K562 (cell line): ENCODE measurements around the gene ST3GAL3. TPM values are rescaled to one million over a fixed set of nuclear protein-coding genes. Genes with fewer than 3 reads are reported as not detected.

Experiments
- ATAC-seq: fragments of 200-7000 bp; cut with Tn5 transposase; 3 replicates; pipeline ENCODE4 v1.9.1; 2020; ENCODE audit warnings: moderate library complexity
- BruUV-seq: library from RNA; stranded (reverse); fragments of 400-500 nt; replicated peaks from 2 replicates; lab custom pipeline; 2021; lab: Mats Ljungman, UMichigan
- CTCF ChIA-PET: fragments of 300-600 bp; formaldehyde crosslinking; extraction: SDS; loops from one replicate; lab custom pipeline; 2021; ENCODE audit warnings: low intra/inter-chr PET ratio; lab: Yijun Ruan, JAX
- POLR2A ChIA-PET: fragments of 300-600, 350-650 bp; sonication (Branson Sonifier 250); formaldehyde crosslinking; extraction: SDS; loops from one replicate; lab custom pipeline; 2021; ENCODE audit warnings: antibody characterized with exemption, inconsistent platforms; lab: Yijun Ruan, JAX
- DNase-seq, 4 experiments: peaks; one replicate each; pipeline versions ENCODE4 v3.0.0 to v3.0.0-alpha.2; 2011 to 2018; ENCODE audit warnings: low spot score in 3 of 4, mixed read lengths in 3 of 4; ENCODE audit errors: extremely low read depth in 1 of 4
- FAIRE-seq: peaks from 2 replicates; lab custom pipeline; 2011; peaks lifted over from hg19 to GRCh38; lab: Jason Lieb, UNC
- H2AFZ ChIP-seq: 2 replicates; pipeline ENCODE4 v1.6.0; 2011; ENCODE audit warnings: low read depth, low read length, control low read depth, inconsistent platforms
- H3K27ac ChIP-seq: fragments of 200-600 bp; 3 replicates; pipeline ENCODE4 v1.8.0; 2011; ENCODE audit warnings: low read depth, mild to moderate bottlenecking, control low read depth, inconsistent platforms, low read length, moderate library complexity, mixed read lengths; ENCODE audit errors: extremely low read depth
- H3K27me3 ChIP-seq, 2 experiments: fragments of 300-600 bp in 1 of 2; 2 replicates in 1 of 2; 3 replicates in 1 of 2; pipeline versions ENCODE4 v1.6.0 to v1.8.0; 2011; ENCODE audit warnings: inconsistent platforms in 2 of 2, low read length in 2 of 2, mild to moderate bottlenecking in 1 of 2, mixed read lengths in 1 of 2, moderate library complexity in 1 of 2; ENCODE audit not compliant: control insufficient read depth in 2 of 2, insufficient read depth in 2 of 2
- H3K36me3 ChIP-seq: fragments of 300-600 bp; 3 replicates; pipeline ENCODE4 v1.8.0; 2011; ENCODE audit warnings: mild to moderate bottlenecking, low read length, inconsistent platforms; ENCODE audit not compliant: control insufficient read depth, insufficient read depth
- H3K4me1 ChIP-seq, 2 experiments: fragments of 200-600 bp in 1 of 2; replicated peaks in 1 of 2; 2 replicates in 1 of 2; 3 replicates in 1 of 2; pipeline versions ENCODE4 v1.5.1 to v1.8.0; 2011; ENCODE audit warnings: inconsistent platforms in 2 of 2, low read length in 2 of 2, mild to moderate bottlenecking in 1 of 2, mixed read lengths in 1 of 2, moderate library complexity in 1 of 2; ENCODE audit not compliant: control insufficient read depth in 2 of 2, insufficient read depth in 2 of 2
- H3K4me2 ChIP-seq: 2 replicates; pipeline ENCODE4 v1.6.1; 2011; ENCODE audit warnings: low read length, control low read depth, inconsistent platforms, mixed read lengths; ENCODE audit not compliant: insufficient read depth
- H3K4me3 ChIP-seq: fragments of 200-600 bp; sonication (generic), shearing (Covaris generic); 2 replicates; pipeline ENCODE4 v1.5.1; 2016; ENCODE audit warnings: control low read depth, inconsistent platforms
- H3K79me2 ChIP-seq: fragments of 200-600 bp; 3 replicates; pipeline ENCODE4 v1.8.0; 2011; ENCODE audit warnings: low read length, inconsistent platforms; ENCODE audit not compliant: control insufficient read depth, insufficient read depth
- H3K9ac ChIP-seq, 2 experiments: 2 replicates each; pipeline versions ENCODE4 v1.6.0 to v1.6.1; 2011; ENCODE audit warnings: low read depth in 2 of 2, low read length in 2 of 2, control low read depth in 1 of 2, inconsistent platforms in 1 of 2, mild to moderate bottlenecking in 1 of 2, mixed read lengths in 1 of 2; ENCODE audit not compliant: insufficient read depth in 1 of 2
- H3K9me1 ChIP-seq: one replicate; pipeline ENCODE4 v1.6.0; 2011; ENCODE audit warnings: inconsistent platforms, mild to moderate bottlenecking, low read length, moderate library complexity; ENCODE audit not compliant: control insufficient read depth, insufficient read depth
- H3K9me3 ChIP-seq: replicated peaks from 2 replicates; pipeline ENCODE4 v1.5.1; 2011; ENCODE audit warnings: low read depth, low read length, inconsistent platforms; ENCODE audit not compliant: control insufficient read depth, insufficient read depth
- H4K20me1 ChIP-seq: replicated peaks from 2 replicates; pipeline ENCODE4 v1.6.1; 2011; ENCODE audit warnings: low read length, inconsistent platforms, mixed read lengths; ENCODE audit not compliant: control insufficient read depth, insufficient read depth
- CAMTA2 ChIP-seq: fragments of 250-450 bp; sonication (Bioruptor Pico); conservative IDR thresholded peaks from 2 replicates; pipeline ENCODE4 v1.5.1; 2022
- CBX8 ChIP-seq: fragments of 200-600 bp; sonication (generic); IDR thresholded peaks from 2 replicates; pipeline ENCODE4 v1.6.1; 2012; ENCODE audit warnings: borderline replicate concordance, mixed run types, low read depth, mild to moderate bottlenecking, moderate library complexity, mixed read lengths, low read length, control low read depth, inconsistent platforms; ENCODE audit not compliant: poor library complexity, severe bottlenecking; ENCODE audit errors: extremely low read depth
- L3MBTL2 ChIP-seq: fragments of 450-650 bp; IDR thresholded peaks from 2 replicates; pipeline ENCODE4 v1.6.1; 2016; ENCODE audit warnings: mild to moderate bottlenecking, moderate library complexity
- PCBP1 ChIP-seq: fragments of 200-400 bp; formaldehyde crosslinking; IDR thresholded peaks from 2 replicates; pipeline ENCODE4 v1.6.1; 2018; ENCODE audit warnings: mild to moderate bottlenecking, low read depth, low read length; ENCODE audit not compliant: poor library complexity, severe bottlenecking
- SIN3A ChIP-seq, 2 experiments: fragments of 150-350 bp in 1 of 2; IDR thresholded peaks; 2 replicates each; pipeline ENCODE4 v1.6.1; 2011 to 2016; ENCODE audit warnings: borderline replicate concordance in 2 of 2, low read depth in 2 of 2, low read length in 2 of 2, mild to moderate bottlenecking in 2 of 2, moderate library complexity in 2 of 2; ENCODE audit not compliant: control insufficient read depth in 1 of 2
- STAG1 ChIP-seq: sonication (generic); formaldehyde crosslinking; IDR thresholded peaks from 2 replicates; pipeline ENCODE4 v1.5.0; 2020; ENCODE audit warnings: missing genetic modification reagents, borderline replicate concordance
- ZNF639 ChIP-seq, 2 experiments: fragments of 200-800 bp in 1 of 2; sonication (Bioruptor generic) in 1 of 2; sonication (generic) in 1 of 2; formaldehyde crosslinking in 1 of 2; IDR thresholded peaks in 1 of 2; conservative IDR thresholded peaks in 1 of 2; 2 replicates each; pipeline versions ENCODE4 v1.5.0 to v1.6.1; 2016 to 2020; ENCODE audit warnings: missing compliant biosample characterization in 1 of 2, missing genetic modification characterization in 1 of 2, missing genetic modification reagents in 1 of 2
- WGBS: fragments of 100-300 bp; shearing (Covaris generic); methylation state at CpG from one replicate; pipeline ENCODE4 v1.1.6; 2016; ENCODE audit warnings: low coverage, mixed read lengths; ENCODE audit not compliant: insufficient coverage; ENCODE audit errors: missing lambda C conversion rate; 5-methylcytosine and 5-hydroxymethylcytosine counted together
- in situ Hi-C: fragments of 300-500 bp; cut with MboI; formaldehyde crosslinking; loops from 4 replicates; pipeline ENCODE4 v1.15.0; 2018; ENCODE audit warnings: inconsistent platforms, mixed read lengths
- intact Hi-C: fragments of 100-400 bp; cut with micrococcal nuclease; formaldehyde crosslinking; loops from 2 replicates; pipeline ENCODE4 v1.14.2; 2022
- polyA plus RNA-seq, 8 experiments: library from polyadenylated mRNA; depleted of rRNA in 4 of 8; stranded (reverse) in 5 of 8; unstranded in 3 of 8; fragments of >200 nt; fragmentation: Nextera tagmentation in 2 of 8; fragmentation: Illumina TruSeq in 1 of 8; extraction: Ambion mirVana in 2 of 8; extraction: Trizol in 1 of 8; gene quantifications; 2 replicates each; pipeline versions ENCODE4 v1.2.1 to v1.2.3, GENCODE V29; 2011 to 2014; ENCODE audit warnings: inconsistent platforms in 1 of 8, missing spikeins in 1 of 8
- total RNA-seq, 7 experiments: library from RNA; depleted of rRNA in 6 of 7; stranded (reverse); fragments of >200 nt in 6 of 7; fragmentation: Illumina TruSeq in 2 of 7; extraction: Trizol in 2 of 7; gene quantifications; 2 replicates each; pipeline versions ENCODE4 v1.2.1 to v1.2.3, GENCODE V29; 2011 to 2021; ENCODE audit warnings: low replicate concordance in 1 of 7
- TF ChIP-seq, protein P1 (sequence below): sonication (generic); formaldehyde crosslinking; IDR thresholded peaks from 2 replicates; pipeline ENCODE4 v1.8.0; 2022; ENCODE audit warnings: mild to moderate bottlenecking, missing genetic modification reagents
- TF ChIP-seq, protein P2 (sequence below): fragments of 450-650 bp; IDR thresholded peaks from 2 replicates; pipeline ENCODE4 v1.6.1; 2018; ENCODE audit not compliant: partially characterized antibody

The ST3GAL3 gene
- total and polyA plus RNA-seq, 9 of the 15 experiments (the other 6 are each of a cell fraction or from before 2014, with no cell fraction given): 1.2 to 18.9 (median 11.0) TPM

DNA sequence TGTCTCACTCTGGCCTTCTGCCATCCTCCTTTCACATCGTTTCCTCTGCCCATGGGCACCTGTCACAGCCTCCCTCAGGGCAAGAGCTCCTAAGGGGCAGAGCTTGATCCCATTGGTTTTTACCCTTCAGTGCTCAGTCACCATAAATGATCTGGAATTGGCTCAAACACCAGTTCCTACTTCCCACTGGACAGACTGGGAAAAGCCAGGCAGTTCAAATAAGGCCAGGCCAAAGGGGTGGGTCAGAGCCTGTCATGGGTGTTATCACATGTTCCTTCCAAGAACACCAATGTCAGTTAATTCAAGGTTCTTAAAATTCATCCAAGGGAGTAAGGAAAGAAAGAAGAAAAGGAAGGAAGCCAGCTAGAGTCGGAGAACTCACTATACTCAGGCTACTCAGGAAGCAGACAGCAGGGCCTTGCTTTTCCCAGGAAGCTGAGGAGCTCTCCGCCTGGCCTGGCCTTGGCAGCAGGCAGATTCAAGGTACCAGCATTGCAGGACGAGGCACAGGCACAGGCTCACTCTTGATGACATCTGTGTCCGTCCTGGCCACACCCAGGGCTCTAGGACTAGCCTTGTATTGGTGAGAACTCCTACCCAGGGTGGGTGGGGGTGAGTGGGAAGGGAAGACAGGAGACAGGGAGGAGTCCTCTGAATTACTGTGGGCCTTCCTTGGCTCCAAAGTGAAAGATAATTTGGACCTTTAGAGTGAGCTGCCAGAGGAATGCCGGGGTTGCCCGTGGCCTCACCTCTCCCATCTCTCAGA is 194.0 kb downstream of the ST3GAL3 start:
- Histone ChIP-seq H3K4me2 (no peak overlapping the region), H3K9ac (peak overlapping the region in 1 of 2 experiments; percentile 31; a peak in 2 of 4 replicates), H3K4me1 (peaks cover 3 to 20% of the 10 kb centered on the region in 2 experiments; a peak in 3 of 5 replicates), H3K36me3 (peaks cover 12% of the 10 kb centered on the region; the same call in 2 of the 3 replicates), H2AFZ (no peak overlapping the region), H3K9me3 (no peaks in the 10 kb centered on the region), H3K9me1 (peaks cover 3% of the 10 kb centered on the region), H3K27me3 (no peaks in the 10 kb centered on the region), H3K27ac (no peak overlapping the region), H4K20me1 (no peaks in the 10 kb centered on the region), H3K79me2 (no peaks in the 10 kb centered on the region), H3K4me3 (no peak overlapping the region)
- TSS peak; percentile 31 for BruUV-seq
- ChIA-PET POLR2A (interaction anchor here (0.7 to 2.5 kb wide), 4 partner anchors 10 to 305 kb away, joined by 3 to 19 read pairs (median 4); no protein-coding TSS in a partner anchor), CTCF (no interaction called here)
- DNase-seq (peak; percentile 29 to 49 (median 32)), FAIRE-seq (peak; percentile 42), ATAC-seq (peak; percentile 75)
- in situ Hi-C loops (no loop called here), intact Hi-C loops (no loop called here)
- 37% methylated on average over 7 of the region's 7 CpGs for WGBS
- TF ChIP-seq ZNF639 (CRISPR knock-in tag; conservative IDR thresholded peaks at IDR 0.05 in 1 of 2, IDR thresholded peaks at IDR 0.05 in 1 of 2): no peak
- TF ChIP-seq, protein P1, sequence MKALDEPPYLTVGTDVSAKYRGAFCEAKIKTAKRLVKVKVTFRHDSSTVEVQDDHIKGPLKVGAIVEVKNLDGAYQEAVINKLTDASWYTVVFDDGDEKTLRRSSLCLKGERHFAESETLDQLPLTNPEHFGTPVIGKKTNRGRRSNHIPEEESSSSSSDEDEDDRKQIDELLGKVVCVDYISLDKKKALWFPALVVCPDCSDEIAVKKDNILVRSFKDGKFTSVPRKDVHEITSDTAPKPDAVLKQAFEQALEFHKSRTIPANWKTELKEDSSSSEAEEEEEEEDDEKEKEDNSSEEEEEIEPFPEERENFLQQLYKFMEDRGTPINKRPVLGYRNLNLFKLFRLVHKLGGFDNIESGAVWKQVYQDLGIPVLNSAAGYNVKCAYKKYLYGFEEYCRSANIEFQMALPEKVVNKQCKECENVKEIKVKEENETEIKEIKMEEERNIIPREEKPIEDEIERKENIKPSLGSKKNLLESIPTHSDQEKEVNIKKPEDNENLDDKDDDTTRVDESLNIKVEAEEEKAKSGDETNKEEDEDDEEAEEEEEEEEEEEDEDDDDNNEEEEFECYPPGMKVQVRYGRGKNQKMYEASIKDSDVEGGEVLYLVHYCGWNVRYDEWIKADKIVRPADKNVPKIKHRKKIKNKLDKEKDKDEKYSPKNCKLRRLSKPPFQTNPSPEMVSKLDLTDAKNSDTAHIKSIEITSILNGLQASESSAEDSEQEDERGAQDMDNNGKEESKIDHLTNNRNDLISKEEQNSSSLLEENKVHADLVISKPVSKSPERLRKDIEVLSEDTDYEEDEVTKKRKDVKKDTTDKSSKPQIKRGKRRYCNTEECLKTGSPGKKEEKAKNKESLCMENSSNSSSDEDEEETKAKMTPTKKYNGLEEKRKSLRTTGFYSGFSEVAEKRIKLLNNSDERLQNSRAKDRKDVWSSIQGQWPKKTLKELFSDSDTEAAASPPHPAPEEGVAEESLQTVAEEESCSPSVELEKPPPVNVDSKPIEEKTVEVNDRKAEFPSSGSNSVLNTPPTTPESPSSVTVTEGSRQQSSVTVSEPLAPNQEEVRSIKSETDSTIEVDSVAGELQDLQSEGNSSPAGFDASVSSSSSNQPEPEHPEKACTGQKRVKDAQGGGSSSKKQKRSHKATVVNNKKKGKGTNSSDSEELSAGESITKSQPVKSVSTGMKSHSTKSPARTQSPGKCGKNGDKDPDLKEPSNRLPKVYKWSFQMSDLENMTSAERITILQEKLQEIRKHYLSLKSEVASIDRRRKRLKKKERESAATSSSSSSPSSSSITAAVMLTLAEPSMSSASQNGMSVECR (CRISPR knock-in tag): no peak
- TF ChIP-seq, protein P2, sequence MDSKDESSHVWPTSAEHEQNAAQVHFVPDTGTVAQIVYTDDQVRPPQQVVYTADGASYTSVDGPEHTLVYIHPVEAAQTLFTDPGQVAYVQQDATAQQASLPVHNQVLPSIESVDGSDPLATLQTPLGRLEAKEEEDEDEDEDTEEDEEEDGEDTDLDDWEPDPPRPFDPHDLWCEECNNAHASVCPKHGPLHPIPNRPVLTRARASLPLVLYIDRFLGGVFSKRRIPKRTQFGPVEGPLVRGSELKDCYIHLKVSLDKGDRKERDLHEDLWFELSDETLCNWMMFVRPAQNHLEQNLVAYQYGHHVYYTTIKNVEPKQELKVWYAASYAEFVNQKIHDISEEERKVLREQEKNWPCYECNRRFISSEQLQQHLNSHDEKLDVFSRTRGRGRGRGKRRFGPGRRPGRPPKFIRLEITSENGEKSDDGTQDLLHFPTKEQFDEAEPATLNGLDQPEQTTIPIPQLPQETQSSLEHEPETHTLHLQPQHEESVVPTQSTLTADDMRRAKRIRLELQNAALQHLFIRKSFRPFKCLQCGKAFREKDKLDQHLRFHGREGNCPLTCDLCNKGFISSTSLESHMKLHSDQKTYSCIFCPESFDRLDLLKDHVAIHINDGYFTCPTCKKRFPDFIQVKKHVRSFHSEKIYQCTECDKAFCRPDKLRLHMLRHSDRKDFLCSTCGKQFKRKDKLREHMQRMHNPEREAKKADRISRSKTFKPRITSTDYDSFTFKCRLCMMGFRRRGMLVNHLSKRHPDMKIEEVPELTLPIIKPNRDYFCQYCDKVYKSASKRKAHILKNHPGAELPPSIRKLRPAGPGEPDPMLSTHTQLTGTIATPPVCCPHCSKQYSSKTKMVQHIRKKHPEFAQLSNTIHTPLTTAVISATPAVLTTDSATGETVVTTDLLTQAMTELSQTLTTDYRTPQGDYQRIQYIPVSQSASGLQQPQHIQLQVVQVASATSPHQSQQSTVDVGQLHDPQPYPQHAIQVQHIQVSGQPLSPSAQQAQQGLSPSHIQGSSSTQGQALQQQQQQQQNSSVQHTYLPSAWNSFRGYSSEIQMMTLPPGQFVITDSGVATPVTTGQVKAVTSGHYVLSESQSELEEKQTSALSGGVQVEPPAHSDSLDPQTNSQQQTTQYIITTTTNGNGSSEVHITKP: peak; percentile 78
- 0 out of 2 replicates have a peak, but pooled peaks have one; percentile 32 for TF ChIP-seq L3MBTL2
- TF ChIP-seq PCBP1: no peak
- TF ChIP-seq CAMTA2: no peak
- TF ChIP-seq STAG1 (CRISPR knock-in tag): no peak
- no peak for TF ChIP-seq CBX8
- no peak for TF ChIP-seq SIN3A (IDR thresholded peaks at IDR 0.05; ENCODE audit: borderline replicate concordance in 2 of 2, control insufficient read depth in 1 of 2, low read depth in 2 of 2, low read length in 2 of 2)
